ENCODE data around the gene COX7A2L. TPM values are rescaled to one million over a fixed set of nuclear protein-coding genes. Genes with fewer than 3 reads are reported as not detected.

COX7A2L gene
- total RNA-seq, 6 donors from 2014 or later = 57.0 to 123 (median 85.7) TPM

DNA sequence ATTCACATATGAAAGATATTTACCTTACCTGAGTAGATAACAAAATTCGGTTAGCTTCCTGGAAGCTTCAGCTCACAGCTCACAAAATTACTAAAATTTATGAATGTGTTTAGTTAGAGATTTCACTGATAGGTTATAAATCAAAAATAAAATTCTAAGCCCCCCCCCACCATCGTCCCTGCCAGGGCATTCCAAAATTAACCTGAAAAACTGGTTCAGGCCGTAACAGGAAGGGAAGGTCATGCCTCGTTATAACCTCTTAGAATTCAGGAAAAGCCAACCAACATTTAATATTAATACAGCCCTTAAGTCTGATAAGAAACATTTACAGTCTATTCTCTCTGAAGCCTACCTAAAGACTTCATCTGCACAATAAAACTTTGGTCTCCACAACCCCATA, 48.9 kb downstream of the COX7A2L start:
- 56 to 62% methylated on average over 4 of the region's 4 CpGs for WGBS, 2 donors
- H3K4me1 ChIP-seq = peaks cover 0 to 4% (median 0%) of the 10 kb centered on the region in 4 donors
- H3K4me3 ChIP-seq = no peak overlapping the region
- TF ChIP-seq POLR2AphosphoS5 (IDR thresholded peaks at IDR 0.05) (no peak), EP300 (IDR thresholded peaks at IDR 0.05) (no peak)
- no peaks in the 10 kb centered on the region for H3K27me3 ChIP-seq
- H3K27ac ChIP-seq = peak overlapping the region in 2 of 4 donors; percentile 30 to 31
- H3K36me3 ChIP-seq = peaks cover 0 to 17% (median 1%) of the 10 kb centered on the region in 4 donors
- no peaks in the 10 kb centered on the region for H3K9me3 ChIP-seq
- DNase-seq (no peak), ATAC-seq (ENCODE audit: low FRiP score in 2 of 2) (no peak)

DNA sequence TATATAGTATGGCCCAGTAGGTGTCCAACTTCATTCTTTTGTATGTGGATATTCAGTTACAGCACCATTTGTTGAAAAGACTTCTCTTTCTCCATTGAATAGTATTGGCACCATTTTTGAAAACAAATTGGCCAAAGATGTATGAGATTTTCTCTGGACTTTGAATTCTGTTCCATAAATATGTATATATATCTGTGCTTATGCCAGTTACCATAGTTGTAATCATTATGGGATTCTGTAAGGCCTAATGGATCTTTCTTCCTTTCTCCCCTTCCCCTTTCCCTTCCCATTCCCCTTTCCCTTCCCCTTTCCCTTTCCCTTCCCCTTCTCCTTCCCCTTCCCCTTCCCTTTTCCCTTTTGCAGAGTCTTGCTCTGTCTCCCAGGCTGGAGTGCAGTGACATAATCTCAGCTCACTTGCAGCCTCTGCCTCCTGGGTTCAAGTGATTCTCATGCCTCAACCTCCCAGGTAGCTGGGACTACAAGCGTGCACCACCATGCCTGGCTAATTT, 51.0 kb downstream of the COX7A2L start:
- TF ChIP-seq POLR2A (IDR thresholded peaks at IDR 0.05) (no peak), POLR2AphosphoS5 (IDR thresholded peaks at IDR 0.05) (no peak), EP300 (IDR thresholded peaks at IDR 0.05) (no peak)
- TF ChIP-seq, protein P1, sequence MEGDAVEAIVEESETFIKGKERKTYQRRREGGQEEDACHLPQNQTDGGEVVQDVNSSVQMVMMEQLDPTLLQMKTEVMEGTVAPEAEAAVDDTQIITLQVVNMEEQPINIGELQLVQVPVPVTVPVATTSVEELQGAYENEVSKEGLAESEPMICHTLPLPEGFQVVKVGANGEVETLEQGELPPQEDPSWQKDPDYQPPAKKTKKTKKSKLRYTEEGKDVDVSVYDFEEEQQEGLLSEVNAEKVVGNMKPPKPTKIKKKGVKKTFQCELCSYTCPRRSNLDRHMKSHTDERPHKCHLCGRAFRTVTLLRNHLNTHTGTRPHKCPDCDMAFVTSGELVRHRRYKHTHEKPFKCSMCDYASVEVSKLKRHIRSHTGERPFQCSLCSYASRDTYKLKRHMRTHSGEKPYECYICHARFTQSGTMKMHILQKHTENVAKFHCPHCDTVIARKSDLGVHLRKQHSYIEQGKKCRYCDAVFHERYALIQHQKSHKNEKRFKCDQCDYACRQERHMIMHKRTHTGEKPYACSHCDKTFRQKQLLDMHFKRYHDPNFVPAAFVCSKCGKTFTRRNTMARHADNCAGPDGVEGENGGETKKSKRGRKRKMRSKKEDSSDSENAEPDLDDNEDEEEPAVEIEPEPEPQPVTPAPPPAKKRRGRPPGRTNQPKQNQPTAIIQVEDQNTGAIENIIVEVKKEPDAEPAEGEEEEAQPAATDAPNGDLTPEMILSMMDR (IDR thresholded peaks at IDR 0.05) = no peak
- Histone ChIP-seq H3K9me3 (no peaks in the 10 kb centered on the region), H3K27ac (no peak overlapping the region), H3K36me3 (peaks cover 0 to 24% (median 0%) of the 10 kb centered on the region in 4 donors), H3K27me3 (no peaks in the 10 kb centered on the region), H3K4me3 (no peak overlapping the region), H3K4me1 (peaks cover 0 to 4% (median 0%) of the 10 kb centered on the region in 4 donors)
- WGBS, 2 donors = 92 to 100% methylated on average over 1 of the region's 1 CpG
- DNase-seq = no peak
- no peak for ATAC-seq (ENCODE audit: low FRiP score in 2 of 2)

DNA sequence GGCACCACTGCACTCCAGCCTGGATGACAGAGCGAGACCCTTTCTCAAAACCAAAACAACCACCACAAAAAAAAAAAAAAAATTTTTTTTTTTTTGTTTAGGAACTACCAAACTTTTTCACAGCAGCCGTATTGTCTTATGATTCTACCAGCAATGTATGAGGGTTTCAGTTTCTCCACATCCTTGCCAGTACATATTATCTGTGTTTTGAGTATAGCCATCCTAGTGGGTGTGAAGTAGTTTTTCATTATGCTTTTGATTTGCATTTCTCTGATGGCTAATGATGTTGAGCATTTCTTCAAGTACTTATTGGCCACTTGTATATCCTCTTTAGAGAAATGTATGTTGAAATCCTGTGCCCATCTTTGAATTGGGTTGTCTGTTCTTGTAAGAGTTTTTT, 51.7 kb downstream of the COX7A2L start:
- no peaks in the 10 kb centered on the region for H3K27me3 ChIP-seq
- TF ChIP-seq POLR2AphosphoS5 (IDR thresholded peaks at IDR 0.05) = no peak
- TF ChIP-seq EP300 (IDR thresholded peaks at IDR 0.05) = no peak
- no peak for TF ChIP-seq POLR2A (IDR thresholded peaks at IDR 0.05)
- no peak overlapping the region for H3K4me3 ChIP-seq
- H3K9me3 ChIP-seq = no peaks in the 10 kb centered on the region
- no peaks in the 10 kb centered on the region for H3K4me1 ChIP-seq
- H3K27ac ChIP-seq = no peak overlapping the region
- ATAC-seq (ENCODE audit: low FRiP score in 2 of 2) = no peak
- H3K36me3 ChIP-seq = peaks cover 0 to 31% (median 6%) of the 10 kb centered on the region in 4 donors
- no peak for DNase-seq
- WGBS, 2 donors = 96 to 100% methylated on average over 2 of the region's 2 CpGs

DNA sequence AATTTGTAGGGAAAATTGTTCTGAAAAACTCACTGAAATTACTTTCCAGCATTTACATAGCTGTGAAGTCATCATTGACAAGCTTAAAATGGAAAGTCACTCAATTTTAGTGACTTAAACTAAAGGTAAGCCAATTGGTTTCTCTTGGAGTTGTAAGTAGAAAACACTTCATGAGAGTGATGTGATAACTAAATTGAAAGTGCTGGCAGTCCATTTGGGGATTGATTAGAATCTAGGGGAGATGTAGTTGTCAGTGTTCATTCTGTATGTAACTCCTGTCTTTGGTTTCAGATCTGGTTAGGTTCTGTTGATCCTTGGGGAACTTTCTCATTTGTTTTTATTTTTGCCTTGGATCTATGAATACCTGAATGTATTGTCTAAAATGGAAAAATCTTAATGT, 53.8 kb downstream of the COX7A2L start:
- Histone ChIP-seq H3K9me3 (no peaks in the 10 kb centered on the region), H3K27me3 (no peaks in the 10 kb centered on the region), H3K4me1 (no peaks in the 10 kb centered on the region), H3K27ac (no peak overlapping the region), H3K36me3 (peaks cover 0 to 51% (median 23%) of the 10 kb centered on the region in 4 donors), H3K4me3 (no peak overlapping the region)
- TF ChIP-seq, protein P1 (IDR thresholded peaks at IDR 0.05) = no peak
- TF ChIP-seq POLR2AphosphoS5 (IDR thresholded peaks at IDR 0.05) (no peak), POLR2A (IDR thresholded peaks at IDR 0.05) (no peak), EP300 (IDR thresholded peaks at IDR 0.05) (no peak)
- ATAC-seq (ENCODE audit: low FRiP score in 2 of 2) (no peak), DNase-seq (no peak)

DNA sequence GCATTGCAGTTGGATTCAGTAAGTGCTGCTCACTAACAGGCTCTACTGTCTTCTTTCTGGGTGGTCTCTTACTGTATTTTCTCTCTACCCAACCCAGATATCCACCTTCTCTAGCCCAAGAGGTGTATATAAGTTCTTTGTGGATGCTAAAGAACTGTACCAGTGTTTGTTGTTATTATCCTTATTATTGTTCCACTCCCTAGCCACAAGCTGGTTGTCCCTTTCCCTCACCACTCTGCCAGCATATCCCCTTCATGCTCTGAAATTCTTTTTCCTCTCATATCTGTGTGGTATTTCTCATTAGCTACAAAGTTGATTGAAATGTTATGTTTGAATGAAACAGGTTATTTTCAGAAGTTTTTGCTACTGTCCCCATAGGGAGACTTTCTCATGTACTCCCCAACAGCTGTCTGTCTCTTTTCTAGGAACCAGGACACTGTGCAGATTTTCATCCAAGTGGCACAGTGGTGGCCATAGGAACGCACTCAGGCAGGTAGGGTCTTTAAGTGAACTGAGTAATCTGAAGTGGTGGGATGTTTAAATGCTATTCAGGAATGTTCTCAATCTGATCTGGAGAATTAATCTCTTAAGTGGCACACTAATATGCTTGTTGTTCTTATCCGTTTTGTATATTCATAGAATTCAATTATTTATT, 56.8 kb downstream of the COX7A2L start:
- 97 to 100% methylated on average over 2 of the region's 2 CpGs for WGBS, 2 donors
- Histone ChIP-seq H3K4me3 (no peak overlapping the region), H3K27me3 (no peaks in the 10 kb centered on the region), H3K4me1 (no peaks in the 10 kb centered on the region), H3K36me3 (peaks cover 3 to 64% (median 23%) of the 10 kb centered on the region in 4 donors), H3K9me3 (no peaks in the 10 kb centered on the region), H3K27ac (no peak overlapping the region)
- no peak for TF ChIP-seq POLR2A (IDR thresholded peaks at IDR 0.05)
- no peak for TF ChIP-seq POLR2AphosphoS5 (IDR thresholded peaks at IDR 0.05)
- no peak for TF ChIP-seq EP300 (IDR thresholded peaks at IDR 0.05)
- TF ChIP-seq, protein P1 (IDR thresholded peaks at IDR 0.05) = no peak
- no peak for DNase-seq
- ATAC-seq (ENCODE audit: low FRiP score in 2 of 2) = no peak
